Measurements from ENCODE around the gene GNGT2. TPM values are rescaled to one million over a fixed set of nuclear protein-coding genes. Genes with fewer than 3 reads are reported as not detected.

Gene GNGT2
- total and polyA plus RNA-seq, 4 donors: 0.23 to 2.2 (median 1.1) TPM

DNA sequence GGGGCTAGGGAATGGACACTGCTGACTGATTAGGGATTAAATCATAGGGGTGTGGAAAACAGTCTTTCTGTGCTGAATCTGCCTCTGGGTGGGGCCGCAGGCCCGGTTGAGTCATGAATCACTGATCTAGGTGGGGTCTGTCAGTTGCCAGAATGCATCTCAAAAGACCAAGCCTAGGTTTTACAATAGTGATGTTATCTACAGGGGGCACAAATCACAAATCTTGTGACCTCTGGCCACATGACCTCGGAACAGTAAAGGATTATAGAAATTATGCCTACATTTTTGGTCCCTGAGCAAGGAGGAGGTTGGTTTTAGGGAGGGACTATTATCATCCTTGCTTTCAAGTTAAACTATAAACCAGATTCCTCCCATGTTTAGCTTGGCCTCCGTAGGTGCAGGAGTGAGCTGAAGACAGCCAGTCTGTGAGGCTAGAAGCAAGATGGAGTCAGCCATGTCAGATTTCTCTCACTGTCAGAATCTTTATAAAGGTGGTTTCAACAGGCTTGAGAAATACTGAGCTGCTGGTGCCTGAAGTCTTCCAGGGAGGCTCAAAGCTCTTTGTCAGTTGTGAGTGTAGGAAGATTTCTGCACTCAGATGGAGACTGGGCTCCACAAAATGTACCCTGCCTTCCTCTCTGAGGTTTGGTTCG is 12.9 kb downstream of the GNGT2 start:
- no peak for DNase-seq (ENCODE audit: low spot score)
- Histone ChIP-seq H3K4me1 (ENCODE audit: control insufficient read depth in 4 of 4, insufficient read depth in 4 of 4, low read length in 3 of 4) (peaks cover 0 to 13% (median 4%) of the 10 kb centered on the region in 4 donors), H3K27ac (ENCODE audit: low read depth in 1 of 2, low read length in 2 of 2) (no peak overlapping the region), H3K9me3 (ENCODE audit: control insufficient read depth in 4 of 4, low read length in 3 of 4) (no peaks in the 10 kb centered on the region), H3K9ac (ENCODE audit: low read depth in 1 of 2, low read length in 2 of 2) (no peak overlapping the region), H3K4me3 (ENCODE audit: low read depth in 1 of 3, low read length in 3 of 3) (no peak overlapping the region), H3K27me3 (ENCODE audit: control insufficient read depth in 4 of 4, insufficient read depth in 4 of 4, low read length in 3 of 4) (no peaks in the 10 kb centered on the region), H3K36me3 (ENCODE audit: control insufficient read depth in 4 of 4, insufficient read depth in 3 of 4, low read depth in 1 of 4, low read length in 3 of 4) (no peaks in the 10 kb centered on the region)
- TF ChIP-seq, protein P1, sequence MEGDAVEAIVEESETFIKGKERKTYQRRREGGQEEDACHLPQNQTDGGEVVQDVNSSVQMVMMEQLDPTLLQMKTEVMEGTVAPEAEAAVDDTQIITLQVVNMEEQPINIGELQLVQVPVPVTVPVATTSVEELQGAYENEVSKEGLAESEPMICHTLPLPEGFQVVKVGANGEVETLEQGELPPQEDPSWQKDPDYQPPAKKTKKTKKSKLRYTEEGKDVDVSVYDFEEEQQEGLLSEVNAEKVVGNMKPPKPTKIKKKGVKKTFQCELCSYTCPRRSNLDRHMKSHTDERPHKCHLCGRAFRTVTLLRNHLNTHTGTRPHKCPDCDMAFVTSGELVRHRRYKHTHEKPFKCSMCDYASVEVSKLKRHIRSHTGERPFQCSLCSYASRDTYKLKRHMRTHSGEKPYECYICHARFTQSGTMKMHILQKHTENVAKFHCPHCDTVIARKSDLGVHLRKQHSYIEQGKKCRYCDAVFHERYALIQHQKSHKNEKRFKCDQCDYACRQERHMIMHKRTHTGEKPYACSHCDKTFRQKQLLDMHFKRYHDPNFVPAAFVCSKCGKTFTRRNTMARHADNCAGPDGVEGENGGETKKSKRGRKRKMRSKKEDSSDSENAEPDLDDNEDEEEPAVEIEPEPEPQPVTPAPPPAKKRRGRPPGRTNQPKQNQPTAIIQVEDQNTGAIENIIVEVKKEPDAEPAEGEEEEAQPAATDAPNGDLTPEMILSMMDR (IDR thresholded peaks at IDR 0.05; ENCODE audit: low read depth, low read length, missing input control): no peak
- TF ChIP-seq FOXA2 (IDR thresholded peaks at IDR 0.05): no peak
- no peak for TF ChIP-seq NR2F2 (IDR thresholded peaks at IDR 0.05)
- TF ChIP-seq, protein P2, sequence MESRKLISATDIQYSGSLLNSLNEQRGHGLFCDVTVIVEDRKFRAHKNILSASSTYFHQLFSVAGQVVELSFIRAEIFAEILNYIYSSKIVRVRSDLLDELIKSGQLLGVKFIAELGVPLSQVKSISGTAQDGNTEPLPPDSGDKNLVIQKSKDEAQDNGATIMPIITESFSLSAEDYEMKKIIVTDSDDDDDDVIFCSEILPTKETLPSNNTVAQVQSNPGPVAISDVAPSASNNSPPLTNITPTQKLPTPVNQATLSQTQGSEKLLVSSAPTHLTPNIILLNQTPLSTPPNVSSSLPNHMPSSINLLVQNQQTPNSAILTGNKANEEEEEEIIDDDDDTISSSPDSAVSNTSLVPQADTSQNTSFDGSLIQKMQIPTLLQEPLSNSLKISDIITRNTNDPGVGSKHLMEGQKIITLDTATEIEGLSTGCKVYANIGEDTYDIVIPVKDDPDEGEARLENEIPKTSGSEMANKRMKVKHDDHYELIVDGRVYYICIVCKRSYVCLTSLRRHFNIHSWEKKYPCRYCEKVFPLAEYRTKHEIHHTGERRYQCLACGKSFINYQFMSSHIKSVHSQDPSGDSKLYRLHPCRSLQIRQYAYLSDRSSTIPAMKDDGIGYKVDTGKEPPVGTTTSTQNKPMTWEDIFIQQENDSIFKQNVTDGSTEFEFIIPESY (IDR thresholded peaks at IDR 0.05): no peak
- TF ChIP-seq FOXA1 (IDR thresholded peaks at IDR 0.05): no peak
- TF ChIP-seq, protein P3, sequence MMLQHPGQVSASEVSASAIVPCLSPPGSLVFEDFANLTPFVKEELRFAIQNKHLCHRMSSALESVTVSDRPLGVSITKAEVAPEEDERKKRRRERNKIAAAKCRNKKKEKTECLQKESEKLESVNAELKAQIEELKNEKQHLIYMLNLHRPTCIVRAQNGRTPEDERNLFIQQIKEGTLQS (IDR thresholded peaks at IDR 0.05): no peak
- TF ChIP-seq GABPA (IDR thresholded peaks at IDR 0.05 in 1 of 2, conservative IDR thresholded peaks at IDR 0.05 in 1 of 2): no peak
- TF ChIP-seq HNF4A (conservative IDR thresholded peaks at IDR 0.05): no peak
- no peak for TF ChIP-seq EGR1 (IDR thresholded peaks at IDR 0.05; ENCODE audit: low read depth in 2 of 2)
- no peak for TF ChIP-seq RAD21 (IDR thresholded peaks at IDR 0.05)
- no peak for TF ChIP-seq SP1 (IDR thresholded peaks at IDR 0.05)
- no peak for TF ChIP-seq JUND (IDR thresholded peaks at IDR 0.05)
- TF ChIP-seq HNF4G (IDR thresholded peaks at IDR 0.05): no peak
- no peak for TF ChIP-seq RXRA (IDR thresholded peaks at IDR 0.05)
- TF ChIP-seq, protein P4, sequence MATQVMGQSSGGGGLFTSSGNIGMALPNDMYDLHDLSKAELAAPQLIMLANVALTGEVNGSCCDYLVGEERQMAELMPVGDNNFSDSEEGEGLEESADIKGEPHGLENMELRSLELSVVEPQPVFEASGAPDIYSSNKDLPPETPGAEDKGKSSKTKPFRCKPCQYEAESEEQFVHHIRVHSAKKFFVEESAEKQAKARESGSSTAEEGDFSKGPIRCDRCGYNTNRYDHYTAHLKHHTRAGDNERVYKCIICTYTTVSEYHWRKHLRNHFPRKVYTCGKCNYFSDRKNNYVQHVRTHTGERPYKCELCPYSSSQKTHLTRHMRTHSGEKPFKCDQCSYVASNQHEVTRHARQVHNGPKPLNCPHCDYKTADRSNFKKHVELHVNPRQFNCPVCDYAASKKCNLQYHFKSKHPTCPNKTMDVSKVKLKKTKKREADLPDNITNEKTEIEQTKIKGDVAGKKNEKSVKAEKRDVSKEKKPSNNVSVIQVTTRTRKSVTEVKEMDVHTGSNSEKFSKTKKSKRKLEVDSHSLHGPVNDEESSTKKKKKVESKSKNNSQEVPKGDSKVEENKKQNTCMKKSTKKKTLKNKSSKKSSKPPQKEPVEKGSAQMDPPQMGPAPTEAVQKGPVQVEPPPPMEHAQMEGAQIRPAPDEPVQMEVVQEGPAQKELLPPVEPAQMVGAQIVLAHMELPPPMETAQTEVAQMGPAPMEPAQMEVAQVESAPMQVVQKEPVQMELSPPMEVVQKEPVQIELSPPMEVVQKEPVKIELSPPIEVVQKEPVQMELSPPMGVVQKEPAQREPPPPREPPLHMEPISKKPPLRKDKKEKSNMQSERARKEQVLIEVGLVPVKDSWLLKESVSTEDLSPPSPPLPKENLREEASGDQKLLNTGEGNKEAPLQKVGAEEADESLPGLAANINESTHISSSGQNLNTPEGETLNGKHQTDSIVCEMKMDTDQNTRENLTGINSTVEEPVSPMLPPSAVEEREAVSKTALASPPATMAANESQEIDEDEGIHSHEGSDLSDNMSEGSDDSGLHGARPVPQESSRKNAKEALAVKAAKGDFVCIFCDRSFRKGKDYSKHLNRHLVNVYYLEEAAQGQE (IDR thresholded peaks at IDR 0.05): no peak
- TF ChIP-seq, protein P5, sequence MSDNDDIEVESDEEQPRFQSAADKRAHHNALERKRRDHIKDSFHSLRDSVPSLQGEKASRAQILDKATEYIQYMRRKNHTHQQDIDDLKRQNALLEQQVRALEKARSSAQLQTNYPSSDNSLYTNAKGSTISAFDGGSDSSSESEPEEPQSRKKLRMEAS (IDR thresholded peaks at IDR 0.05): no peak
- no peak for TF ChIP-seq YY1 (IDR thresholded peaks at IDR 0.05)
- TF ChIP-seq TAF1 (conservative IDR thresholded peaks at IDR 0.05): no peak
- 58% methylated on average over 5 of the region's 5 CpGs for WGBS

Measured in liver (tissue), 9 donors.